Naive B cell (primary cell): ENCODE results near the gene ZYG11B. TPM values are rescaled to one million over a fixed set of nuclear protein-coding genes. Genes with fewer than 3 reads are reported as not detected.
"Not testable (repeated sequence)": the region's sequence is repeated elsewhere in the genome, so short reads cannot be mapped to it uniquely, and the experiment has no call there.

Source experiments
- ATAC-seq, 2 donors: fragments of 150-1000 bp; cut with Tn5 transposase; 2 replicates each; pipeline ENCODE4 v1.10.0; 2021; ENCODE audit warnings: low read depth in 2 of 2, mild to moderate bottlenecking in 2 of 2, moderate library complexity in 2 of 2
- DNase-seq: peaks from one replicate; pipeline ENCODE4 v3.0.0; 2022
- H3K27ac Mint-ChIP-seq, 6 donors: one replicate each; pipeline ENCODE4 v1.8.0; 2020 to 2022; ENCODE audit warnings: mild to moderate bottlenecking in 6 of 6, mixed read lengths in 6 of 6, moderate library complexity in 5 of 6, inconsistent platforms in 2 of 6
- H3K27me3 Mint-ChIP-seq, 3 donors: one replicate each; pipeline ENCODE4 v1.8.0; 2021 to 2022; ENCODE audit warnings: mixed read lengths in 3 of 3, mild to moderate bottlenecking in 1 of 3
- H3K36me3 Mint-ChIP-seq, 2 donors: one replicate each; pipeline ENCODE4 v1.8.0; 2020 to 2022; ENCODE audit warnings: mixed read lengths in 2 of 2, inconsistent platforms in 1 of 2, mild to moderate bottlenecking in 1 of 2
- H3K4me1 Mint-ChIP-seq, 3 donors: one replicate each; pipeline ENCODE4 v1.8.0; 2020 to 2022; ENCODE audit warnings: mixed read lengths in 3 of 3, inconsistent platforms in 1 of 3, mild to moderate bottlenecking in 1 of 3, moderate library complexity in 1 of 3
- H3K4me3 Mint-ChIP-seq, 8 donors: one replicate each; pipeline ENCODE4 v1.8.0; 2020 to 2022; ENCODE audit warnings: mild to moderate bottlenecking in 8 of 8, mixed read lengths in 8 of 8, moderate library complexity in 8 of 8, inconsistent platforms in 2 of 8
- H3K9me3 Mint-ChIP-seq, 7 donors: one replicate each; pipeline ENCODE4 v1.8.0; 2020 to 2022; ENCODE audit warnings: mixed read lengths in 7 of 7, mild to moderate bottlenecking in 5 of 7, inconsistent platforms in 2 of 7, moderate library complexity in 1 of 7
- polyA plus RNA-seq, 6 donors: library from polyadenylated mRNA; unstranded; fragments of 300-500 nt; fragmentation: Illumina TruSeq; gene quantifications; one replicate each; pipeline ENCODE4 v1.2.3, GENCODE V29; 2021; ENCODE audit warnings: low read depth in 6 of 6

ZYG11B gene
- polyA plus RNA-seq, 6 donors from 2014 or later: 6.8 to 14.2 (median 12.9) TPM

GRCh38 chr1:52693843-52694242 lies 32.4 kb upstream of the ZYG11B start:
- Mint-ChIP-seq H3K9me3 (no peaks in the 10 kb centered on the region), H3K27me3 (no peaks in the 10 kb centered on the region), H3K27ac (peak overlapping the region in 2 of 6 donors; percentile 58 to 82), H3K4me1 (peaks cover 18 to 30% (median 23%) of the 10 kb centered on the region in 3 donors), H3K36me3 (peaks cover 7 to 10% of the 10 kb centered on the region in 2 donors), H3K4me3 (peak overlapping the region in 1 of 8 donors; percentile 25)
- ATAC-seq (no peak), DNase-seq (no peak)

DNA sequence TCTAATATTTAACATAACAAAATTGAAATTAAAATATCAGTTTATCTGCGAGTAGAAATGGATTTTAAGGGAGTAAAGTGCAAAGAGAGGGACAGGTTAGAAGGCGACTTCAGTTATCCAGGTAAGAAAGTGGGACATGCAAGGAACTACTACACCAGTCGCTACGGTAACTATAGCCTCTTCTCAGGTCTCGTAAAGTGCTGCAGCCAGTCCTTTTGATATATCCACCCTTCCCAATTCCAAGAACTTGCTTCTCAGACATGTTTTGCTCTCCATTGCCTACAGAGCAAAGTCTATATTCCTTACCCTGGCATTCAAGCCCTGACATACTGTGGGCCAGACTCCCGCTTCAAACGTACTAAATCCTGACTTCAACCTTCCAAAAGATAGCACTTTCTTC lies 30.6 kb upstream of the ZYG11B start:
- H3K27me3 Mint-ChIP-seq: no peaks in the 10 kb centered on the region
- DNase-seq (no peak), ATAC-seq (no peak)
- H3K27ac Mint-ChIP-seq: peak overlapping the region in 2 of 6 donors; percentile 17
- H3K4me1 Mint-ChIP-seq: peaks cover 20 to 31% (median 26%) of the 10 kb centered on the region in 3 donors
- peaks cover 7 to 10% of the 10 kb centered on the region in 2 donors for H3K36me3 Mint-ChIP-seq
- no peaks in the 10 kb centered on the region for H3K9me3 Mint-ChIP-seq
- H3K4me3 Mint-ChIP-seq: peak overlapping the region in 5 of 8 donors; percentile 1 to 47 (median 40)

GRCh38 chr1:52697795-52698674 lies 28.2 kb upstream of the ZYG11B start, which contains the start of gene COA7:
Gene COA7 (minus strand): TSS chr1:52698347. CDS start chr1:52698326, 21 bp downstream.
- Mint-ChIP-seq H3K9me3 (no peaks in the 10 kb centered on the region), H3K36me3 (no peaks in the 10 kb centered on the region), H3K27ac (peak within 1 kb of the TSS; percentile 69 to 93 (median 85)), H3K27me3 (no peaks in the 10 kb centered on the region), H3K4me3 (peak within 1 kb of the TSS; percentile 86 to 95 (median 90)), H3K4me1 (peaks cover 23 to 34% (median 29%) of the 10 kb centered on the region in 3 donors)
- ATAC-seq (peak; percentile 23 to 35), DNase-seq (peak; percentile 44)

GRCh38 chr1:52702886-52703787 lies 23.1 kb upstream of the ZYG11B start:
- Mint-ChIP-seq H3K36me3 (no peaks in the 10 kb centered on the region), H3K9me3 (no peaks in the 10 kb centered on the region), H3K4me3 (peak overlapping the region; percentile 81 to 97 (median 89)), H3K4me1 (peaks cover 15 to 31% (median 24%) of the 10 kb centered on the region in 3 donors), H3K27ac (peak overlapping the region; percentile 93 to 99 (median 98)), H3K27me3 (peaks cover 2 to 5% (median 3%) of the 10 kb centered on the region in 3 donors)
- ATAC-seq: peak; percentile 87 to 89
- DNase-seq: peak; percentile 82

DNA sequence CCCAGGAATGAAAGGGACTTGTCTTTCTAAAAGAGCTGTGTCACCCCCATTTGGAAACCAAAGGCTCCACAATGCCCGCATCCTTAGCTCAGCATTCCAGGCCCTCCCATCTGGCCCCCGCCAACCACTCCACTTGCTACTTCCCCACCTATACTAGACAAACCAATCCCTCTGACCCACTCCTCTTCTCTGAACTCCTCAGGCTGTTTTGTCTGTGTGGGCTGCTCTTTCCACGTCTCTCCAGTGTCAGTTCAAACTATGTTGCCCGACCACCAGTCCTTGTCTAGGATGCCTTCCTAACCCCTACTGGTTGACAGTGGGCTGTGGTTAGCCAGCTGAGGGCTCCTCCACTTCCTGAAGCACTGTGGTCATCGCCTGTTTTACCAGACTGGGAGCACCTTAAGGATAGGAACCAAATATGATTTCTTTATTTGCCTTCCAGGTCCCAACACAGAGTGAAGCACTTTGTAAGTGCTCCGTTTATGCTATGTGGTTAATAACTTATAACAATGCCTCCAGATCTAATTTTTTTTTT lies 20.1 kb upstream of the ZYG11B start:
- Mint-ChIP-seq H3K27me3 (peaks cover 5 to 10% (median 5%) of the 10 kb centered on the region in 3 donors), H3K9me3 (no peaks in the 10 kb centered on the region), H3K4me1 (peaks cover 6 to 17% (median 16%) of the 10 kb centered on the region in 3 donors), H3K36me3 (no peaks in the 10 kb centered on the region), H3K4me3 (peak overlapping the region in 3 of 8 donors; percentile 1 to 66 (median 24)), H3K27ac (peak overlapping the region in 1 of 6 donors; percentile 66)
- ATAC-seq (no peak), DNase-seq (no peak)

GRCh38 chr1:52706941-52707926 lies 19.0 kb upstream of the ZYG11B start:
- ATAC-seq: no peak
- H3K9me3 Mint-ChIP-seq: no peaks in the 10 kb centered on the region
- peaks cover 5 to 10% (median 5%) of the 10 kb centered on the region in 3 donors for H3K27me3 Mint-ChIP-seq
- peaks cover 6 to 16% (median 13%) of the 10 kb centered on the region in 3 donors for H3K4me1 Mint-ChIP-seq
- H3K4me3 Mint-ChIP-seq: no peak overlapping the region
- H3K36me3 Mint-ChIP-seq: no peaks in the 10 kb centered on the region
- DNase-seq: no peak
- peak overlapping the region in 1 of 6 donors; percentile 33 for H3K27ac Mint-ChIP-seq

DNA sequence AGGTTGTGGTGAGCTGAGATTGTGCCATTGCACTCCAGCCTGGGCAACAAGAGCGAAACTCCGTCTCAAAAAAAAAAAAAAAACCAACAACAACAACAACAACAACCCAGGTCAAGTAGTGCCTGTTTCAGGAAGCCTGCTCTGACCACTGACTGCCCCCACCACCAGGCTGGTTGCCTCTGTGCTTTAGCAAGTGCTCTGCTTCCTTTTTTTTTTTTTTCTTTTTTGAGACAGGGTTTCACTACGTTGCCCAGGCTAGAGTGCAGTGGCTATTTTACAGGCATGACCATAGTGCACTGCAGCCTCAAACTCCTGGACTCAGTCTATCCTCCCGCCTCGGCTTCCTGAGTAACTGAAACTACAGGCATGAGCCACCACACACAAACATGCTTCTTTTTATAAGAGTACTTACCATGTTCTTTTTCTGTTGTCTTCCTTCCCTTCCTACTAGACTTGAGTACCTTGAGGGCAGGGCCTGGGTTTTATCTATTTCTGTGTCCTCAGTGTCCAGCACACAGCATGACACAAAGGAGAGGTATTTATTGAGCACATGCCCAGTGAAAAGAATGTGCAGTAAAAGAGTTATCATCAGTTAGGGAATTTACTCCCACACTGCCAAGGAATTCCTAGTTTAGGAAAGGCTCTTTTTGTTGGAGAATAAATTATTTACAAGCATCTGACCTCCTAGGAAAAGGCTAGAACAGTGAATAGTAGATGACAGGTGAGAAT lies 18.2 kb upstream of the ZYG11B start:
- no peaks in the 10 kb centered on the region for H3K36me3 Mint-ChIP-seq
- DNase-seq: no peak
- ATAC-seq: no peak
- no peak overlapping the region for H3K4me3 Mint-ChIP-seq
- H3K9me3 Mint-ChIP-seq: no peaks in the 10 kb centered on the region
- H3K27ac Mint-ChIP-seq: peak overlapping the region in 1 of 6 donors; percentile 44
- peaks cover 5 to 10% (median 5%) of the 10 kb centered on the region in 3 donors for H3K27me3 Mint-ChIP-seq
- H3K4me1 Mint-ChIP-seq: peaks cover 4 to 8% (median 8%) of the 10 kb centered on the region in 3 donors

GRCh38 chr1:52709016-52709415 lies 17.2 kb upstream of the ZYG11B start:
- DNase-seq: no peak
- Mint-ChIP-seq H3K27me3 (peaks cover 5 to 10% (median 5%) of the 10 kb centered on the region in 3 donors), H3K27ac (no peak overlapping the region), H3K4me3 (no peak overlapping the region), H3K4me1 (no peaks in the 10 kb centered on the region), H3K9me3 (no peaks in the 10 kb centered on the region), H3K36me3 (no peaks in the 10 kb centered on the region)
- no peak for ATAC-seq

- H3K4me3 Mint-ChIP-seq: no peak overlapping the region
- peaks cover 0 to 2% (median 0%) of the 10 kb centered on the region in 3 donors for H3K27me3 Mint-ChIP-seq
- no peaks in the 10 kb centered on the region for H3K9me3 Mint-ChIP-seq
- no peaks in the 10 kb centered on the region for H3K36me3 Mint-ChIP-seq
- ATAC-seq: no peak
- H3K4me1 Mint-ChIP-seq: no peaks in the 10 kb centered on the region
- H3K27ac Mint-ChIP-seq: peak overlapping the region in 1 of 6 donors; percentile 61
- DNase-seq: no peak
Measured at GRCh38 chr1:52713590-52713989, 12.7 kb upstream of the ZYG11B start.

- not testable (repeated sequence) for H3K36me3 Mint-ChIP-seq, H3K4me1 Mint-ChIP-seq, H3K27me3 Mint-ChIP-seq, H3K4me3 Mint-ChIP-seq, DNase-seq, ATAC-seq, H3K9me3 Mint-ChIP-seq
- H3K27ac Mint-ChIP-seq: peak overlapping the region in 1 of 6 donors; percentile 33
Measured at GRCh38 chr1:52715296-52715695, 11.0 kb upstream of the ZYG11B start.

- Mint-ChIP-seq H3K27ac (peak overlapping the region in 1 of 6 donors; percentile 11), H3K4me3 (peak overlapping the region in 3 of 8 donors; percentile 1 to 82 (median 31))
Measured at GRCh38 chr1:52723260-52723659, 3.0 kb upstream of the ZYG11B start.

More at GRCh38 chr1:52723260-52723659, 3.0 kb upstream of the ZYG11B start:
- Mint-ChIP-seq H3K9me3 (no peaks in the 10 kb centered on the region), H3K36me3 (no peaks in the 10 kb centered on the region), H3K4me1 (peaks cover 22 to 31% (median 26%) of the 10 kb centered on the region in 3 donors), H3K27me3 (peaks cover 0 to 10% (median 6%) of the 10 kb centered on the region in 3 donors)
- ATAC-seq (no peak), DNase-seq (no peak)
